GM12878 (cell line): Measurements from ENCODE around the gene MRPS14.

ENCODE experiments used
- CEBPB ChIP-seq, 2 experiments: fragments of 150-350 bp in 1 of 2; IDR thresholded peaks; 2 replicates each; pipeline ENCODE4 v1.6.1; 2012 to 2014; ENCODE audit warnings: low read depth in 2 of 2, low read length in 2 of 2, borderline replicate concordance in 1 of 2, inconsistent platforms in 1 of 2
- CTCF ChIP-seq, 3 experiments: IDR thresholded peaks in 2 of 3; conservative IDR thresholded peaks in 1 of 3; 2 replicates each; pipeline ENCODE4 v1.5.1; 2011; ENCODE audit warnings: low read depth in 3 of 3, low read length in 3 of 3, mild to moderate bottlenecking in 3 of 3, control low read depth in 2 of 3, moderate library complexity in 2 of 3, inconsistent platforms in 1 of 3, mixed read lengths in 1 of 3; ENCODE audit not compliant: control insufficient read depth in 2 of 3, insufficient read depth in 1 of 3; ENCODE audit errors: extremely low read depth in 1 of 3
- GABPA ChIP-seq: IDR thresholded peaks from 2 replicates; pipeline ENCODE4 v1.6.1; 2014; ENCODE audit warnings: antibody characterized with exemption, low read depth, mild to moderate bottlenecking, inconsistent platforms
- PKNOX1 ChIP-seq: fragments of 450-650 bp; IDR thresholded peaks from 2 replicates; pipeline ENCODE4 v1.6.1; 2016; ENCODE audit warnings: mild to moderate bottlenecking
- POLR2AphosphoS5 ChIP-seq: IDR thresholded peaks from 2 replicates; pipeline ENCODE4 v1.6.1; 2011; ENCODE audit warnings: mild to moderate bottlenecking, low read length, inconsistent platforms
- SP1 ChIP-seq: IDR thresholded peaks from one replicate; pipeline ENCODE4 v1.6.1; 2011; ENCODE audit warnings: low read depth, low read length
- TCF12 ChIP-seq: IDR thresholded peaks from 2 replicates; pipeline ENCODE4 v1.6.1; 2011; ENCODE audit warnings: low read depth, mild to moderate bottlenecking, low read length
- TF ChIP-seq, protein P1 (sequence below): IDR thresholded peaks from 2 replicates; pipeline ENCODE4 v1.6.1; 2012; ENCODE audit warnings: low read depth, low read length, improper control_type of control experiment

DNA sequence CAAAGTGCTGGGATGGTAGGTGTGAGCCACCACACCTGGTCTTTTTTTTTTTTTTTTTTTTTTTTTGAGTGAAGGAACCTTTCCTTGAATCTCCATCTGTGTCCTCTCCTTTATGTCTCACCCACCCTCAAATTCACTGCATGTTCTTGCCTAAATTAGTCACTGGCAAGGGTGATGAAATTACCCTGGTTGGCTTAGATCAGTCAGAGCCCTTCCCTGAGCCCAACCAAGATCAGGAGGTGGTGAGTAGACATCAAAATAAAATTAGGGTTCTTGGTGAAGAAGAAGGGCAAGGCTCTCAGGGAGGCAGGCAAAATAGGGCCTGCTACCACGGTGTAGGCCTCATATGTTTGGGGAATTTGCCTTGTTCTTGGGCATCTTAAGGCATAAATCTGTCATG, 39.1 kb upstream of the MRPS14 start:
- TF ChIP-seq, protein P1, sequence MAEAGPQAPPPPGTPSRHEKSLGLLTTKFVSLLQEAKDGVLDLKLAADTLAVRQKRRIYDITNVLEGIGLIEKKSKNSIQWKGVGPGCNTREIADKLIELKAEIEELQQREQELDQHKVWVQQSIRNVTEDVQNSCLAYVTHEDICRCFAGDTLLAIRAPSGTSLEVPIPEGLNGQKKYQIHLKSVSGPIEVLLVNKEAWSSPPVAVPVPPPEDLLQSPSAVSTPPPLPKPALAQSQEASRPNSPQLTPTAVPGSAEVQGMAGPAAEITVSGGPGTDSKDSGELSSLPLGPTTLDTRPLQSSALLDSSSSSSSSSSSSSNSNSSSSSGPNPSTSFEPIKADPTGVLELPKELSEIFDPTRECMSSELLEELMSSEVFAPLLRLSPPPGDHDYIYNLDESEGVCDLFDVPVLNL = no peak
- TF ChIP-seq POLR2AphosphoS5 (no peak), SP1 (no peak), CEBPB (IDR thresholded peaks at IDR 0.05; ENCODE audit: borderline replicate concordance in 1 of 2, low read depth in 2 of 2, low read length in 2 of 2) (no peak), GABPA (no peak), PKNOX1 (no peak), TCF12 (no peak), CTCF (IDR thresholded peaks at IDR 0.05 in 2 of 3, conservative IDR thresholded peaks at IDR 0.05 in 1 of 3; ENCODE audit: control insufficient read depth in 2 of 3, extremely low read depth in 1 of 3, insufficient read depth in 1 of 3, low read depth in 3 of 3, low read length in 3 of 3) (no peak)
